ENCODE data around the gene RBFOX2.

DNA sequence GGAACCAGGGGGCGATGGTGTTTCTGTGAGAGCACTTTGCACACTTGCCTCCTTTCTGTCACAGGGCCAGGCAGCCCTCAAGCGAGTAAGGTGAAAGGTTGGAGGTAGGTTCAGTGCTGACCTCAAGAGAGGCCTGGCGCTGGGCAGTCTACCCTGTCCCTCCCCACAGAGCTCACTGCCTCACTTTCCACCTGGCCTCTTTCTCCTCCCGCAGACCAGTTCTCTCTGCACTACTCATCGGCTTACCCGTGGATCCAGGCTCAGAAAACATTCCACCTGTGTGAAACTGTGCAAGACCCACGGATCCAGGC, 294.2 kb downstream of the RBFOX2 start:
- TF ChIP-seq FOXP2 (optimal IDR thresholded peaks at IDR 0.05; ENCODE audit: control extremely low read depth, extremely low read length, insufficient read depth) (no peak), EZH2 (IDR thresholded peaks at IDR 0.05) (no peak)

Data from SK-N-MC (cell line).